Measurements from ENCODE around the gene ZRANB1.

Gene ZRANB1

GRCh38 chr10:124996854-124997215, 54.9 kb downstream of the ZRANB1 start:
- Histone ChIP-seq H3K4me3 (ENCODE audit: low read length) (no peak overlapping the region), H3K9ac (ENCODE audit: low read depth, low read length) (no peak overlapping the region), H3K36me3 (ENCODE audit: insufficient read depth, low read depth, low read length) (peaks cover 99% of the 10 kb centered on the region), H3K4me1 (ENCODE audit: insufficient read depth, low read length) (no peaks in the 10 kb centered on the region), H3K27me3 (ENCODE audit: insufficient read depth, low read length) (no peaks in the 10 kb centered on the region), H3K27ac (ENCODE audit: low read length) (no peak overlapping the region), H3K9me3 (ENCODE audit: insufficient read depth, low read depth, low read length) (no peaks in the 10 kb centered on the region)

GRCh38 chr10:124997306-124997705, 55.4 kb downstream of the ZRANB1 start:
- no peaks in the 10 kb centered on the region for H3K4me1 ChIP-seq (ENCODE audit: insufficient read depth, low read length)
- H3K27me3 ChIP-seq (ENCODE audit: insufficient read depth, low read length), result no peaks in the 10 kb centered on the region
- H3K4me3 ChIP-seq (ENCODE audit: low read length), result no peak overlapping the region
- no peak overlapping the region for H3K27ac ChIP-seq (ENCODE audit: low read length)
- peaks cover 99% of the 10 kb centered on the region for H3K36me3 ChIP-seq (ENCODE audit: insufficient read depth, low read depth, low read length)
- H3K9me3 ChIP-seq (ENCODE audit: insufficient read depth, low read depth, low read length), result no peaks in the 10 kb centered on the region
- no peak overlapping the region for H3K9ac ChIP-seq (ENCODE audit: low read depth, low read length)

- Histone ChIP-seq H3K27ac (ENCODE audit: low read length) (no peak overlapping the region), H3K9ac (ENCODE audit: low read depth, low read length) (no peak overlapping the region), H3K9me3 (ENCODE audit: insufficient read depth, low read depth, low read length) (no peaks in the 10 kb centered on the region), H3K27me3 (ENCODE audit: insufficient read depth, low read length) (no peaks in the 10 kb centered on the region), H3K4me3 (ENCODE audit: low read length) (no peak overlapping the region), H3K36me3 (ENCODE audit: insufficient read depth, low read depth, low read length) (peaks cover 99% of the 10 kb centered on the region), H3K4me1 (ENCODE audit: insufficient read depth, low read length) (no peaks in the 10 kb centered on the region)
These were observed 56.1 kb downstream of the ZRANB1 start for GRCh38 chr10:124997771-124998623.

- Histone ChIP-seq H3K36me3 (ENCODE audit: insufficient read depth, low read depth, low read length) (peaks cover 99% of the 10 kb centered on the region), H3K27ac (ENCODE audit: low read length) (no peak overlapping the region), H3K9me3 (ENCODE audit: insufficient read depth, low read depth, low read length) (no peaks in the 10 kb centered on the region), H3K4me3 (ENCODE audit: low read length) (no peak overlapping the region), H3K27me3 (ENCODE audit: insufficient read depth, low read length) (no peaks in the 10 kb centered on the region), H3K4me1 (ENCODE audit: insufficient read depth, low read length) (no peaks in the 10 kb centered on the region), H3K9ac (ENCODE audit: low read depth, low read length) (no peak overlapping the region)
These were observed 56.8 kb downstream of the ZRANB1 start for GRCh38 chr10:124998624-124999291.

GRCh38 chr10:124999433-125000365, 57.8 kb downstream of the ZRANB1 start:
- H3K4me3 ChIP-seq (ENCODE audit: low read length), result no peak overlapping the region
- peaks cover 99% of the 10 kb centered on the region for H3K36me3 ChIP-seq (ENCODE audit: insufficient read depth, low read depth, low read length)
- H3K4me1 ChIP-seq (ENCODE audit: insufficient read depth, low read length), result no peaks in the 10 kb centered on the region
- no peak overlapping the region for H3K27ac ChIP-seq (ENCODE audit: low read length)
- no peaks in the 10 kb centered on the region for H3K9me3 ChIP-seq (ENCODE audit: insufficient read depth, low read depth, low read length)
- H3K27me3 ChIP-seq (ENCODE audit: insufficient read depth, low read length), result no peaks in the 10 kb centered on the region
- no peak overlapping the region for H3K9ac ChIP-seq (ENCODE audit: low read depth, low read length)

- H3K27me3 ChIP-seq (ENCODE audit: insufficient read depth, low read length), result no peaks in the 10 kb centered on the region
- peaks cover 97% of the 10 kb centered on the region for H3K36me3 ChIP-seq (ENCODE audit: insufficient read depth, low read depth, low read length)
- no peak overlapping the region for H3K4me3 ChIP-seq (ENCODE audit: low read length)
- no peak overlapping the region; the same call in 1 of the 2 replicates for H3K9ac ChIP-seq (ENCODE audit: low read depth, low read length)
- H3K9me3 ChIP-seq (ENCODE audit: insufficient read depth, low read depth, low read length), result no peaks in the 10 kb centered on the region
- H3K27ac ChIP-seq (ENCODE audit: low read length), result no peak overlapping the region
- no peaks in the 10 kb centered on the region for H3K4me1 ChIP-seq (ENCODE audit: insufficient read depth, low read length)
These were observed 58.7 kb downstream of the ZRANB1 start for GRCh38 chr10:125000366-125001312.

GRCh38 chr10:125001313-125002046, 59.6 kb downstream of the ZRANB1 start:
- Histone ChIP-seq H3K4me1 (ENCODE audit: insufficient read depth, low read length) (no peaks in the 10 kb centered on the region), H3K27ac (ENCODE audit: low read length) (no peak overlapping the region), H3K27me3 (ENCODE audit: insufficient read depth, low read length) (no peaks in the 10 kb centered on the region), H3K9ac (ENCODE audit: low read depth, low read length) (no peak overlapping the region), H3K4me3 (ENCODE audit: low read length) (no peak overlapping the region), H3K9me3 (ENCODE audit: insufficient read depth, low read depth, low read length) (no peaks in the 10 kb centered on the region), H3K36me3 (ENCODE audit: insufficient read depth, low read depth, low read length) (peaks cover 96% of the 10 kb centered on the region)

GRCh38 chr10:125002047-125002422, 60.1 kb downstream of the ZRANB1 start:
- no peak overlapping the region for H3K4me3 ChIP-seq (ENCODE audit: low read length)
- no peaks in the 10 kb centered on the region for H3K9me3 ChIP-seq (ENCODE audit: insufficient read depth, low read depth, low read length)
- H3K27me3 ChIP-seq (ENCODE audit: insufficient read depth, low read length), result no peaks in the 10 kb centered on the region
- H3K27ac ChIP-seq (ENCODE audit: low read length), result no peak overlapping the region
- H3K9ac ChIP-seq (ENCODE audit: low read depth, low read length), result no peak overlapping the region
- peaks cover 96% of the 10 kb centered on the region for H3K36me3 ChIP-seq (ENCODE audit: insufficient read depth, low read depth, low read length)
- H3K4me1 ChIP-seq (ENCODE audit: insufficient read depth, low read length), result no peaks in the 10 kb centered on the region

- no peak overlapping the region for H3K9ac ChIP-seq (ENCODE audit: low read depth, low read length)
- H3K36me3 ChIP-seq (ENCODE audit: insufficient read depth, low read depth, low read length), result peaks cover 96% of the 10 kb centered on the region
- H3K27me3 ChIP-seq (ENCODE audit: insufficient read depth, low read length), result no peaks in the 10 kb centered on the region
- H3K4me1 ChIP-seq (ENCODE audit: insufficient read depth, low read length), result no peaks in the 10 kb centered on the region
- H3K27ac ChIP-seq (ENCODE audit: low read length), result no peak overlapping the region
- H3K4me3 ChIP-seq (ENCODE audit: low read length), result no peak overlapping the region
- H3K9me3 ChIP-seq (ENCODE audit: insufficient read depth, low read depth, low read length), result no peaks in the 10 kb centered on the region
These were observed 60.7 kb downstream of the ZRANB1 start for GRCh38 chr10:125002423-125003145.
